Endothelial cell of coronary artery (primary cell): ENCODE measurements around the gene TAT. TPM values are rescaled to one million over a fixed set of nuclear protein-coding genes. Genes with fewer than 3 reads are reported as not detected.

Experiments
- total RNA-seq: library from RNA; depleted of rRNA; stranded (reverse); fragments of >200 nt; gene quantifications from 2 replicates; pipeline ENCODE4 v1.2.3, GENCODE V29; 2014

Gene TAT
- total RNA-seq, result not detected in 2 replicates

DNA sequence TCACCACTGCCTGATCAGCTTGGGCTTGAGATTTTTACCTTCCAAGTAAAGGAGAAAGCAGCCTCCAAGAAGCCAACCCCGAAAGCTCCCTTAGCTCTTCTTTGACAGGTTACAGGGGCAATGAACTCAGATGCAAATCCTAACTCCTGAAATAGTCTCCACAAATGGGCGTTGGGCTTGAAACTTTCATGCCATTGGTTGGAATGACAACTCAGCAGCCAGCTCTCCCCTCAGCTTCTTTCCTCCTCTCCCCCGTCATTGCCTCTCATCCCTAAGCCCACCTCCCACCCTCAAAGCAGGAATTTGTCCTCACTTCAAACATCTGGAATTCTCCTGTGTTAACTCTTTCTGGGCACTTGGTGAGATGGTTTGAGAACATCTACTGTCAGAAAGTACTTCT, at the start of gene TAT:
Gene TAT, minus strand, starts transcription at position 122 of the 400 bp plus-strand sequence. CDS start 677 bp downstream, outside the sequence.

DNA sequence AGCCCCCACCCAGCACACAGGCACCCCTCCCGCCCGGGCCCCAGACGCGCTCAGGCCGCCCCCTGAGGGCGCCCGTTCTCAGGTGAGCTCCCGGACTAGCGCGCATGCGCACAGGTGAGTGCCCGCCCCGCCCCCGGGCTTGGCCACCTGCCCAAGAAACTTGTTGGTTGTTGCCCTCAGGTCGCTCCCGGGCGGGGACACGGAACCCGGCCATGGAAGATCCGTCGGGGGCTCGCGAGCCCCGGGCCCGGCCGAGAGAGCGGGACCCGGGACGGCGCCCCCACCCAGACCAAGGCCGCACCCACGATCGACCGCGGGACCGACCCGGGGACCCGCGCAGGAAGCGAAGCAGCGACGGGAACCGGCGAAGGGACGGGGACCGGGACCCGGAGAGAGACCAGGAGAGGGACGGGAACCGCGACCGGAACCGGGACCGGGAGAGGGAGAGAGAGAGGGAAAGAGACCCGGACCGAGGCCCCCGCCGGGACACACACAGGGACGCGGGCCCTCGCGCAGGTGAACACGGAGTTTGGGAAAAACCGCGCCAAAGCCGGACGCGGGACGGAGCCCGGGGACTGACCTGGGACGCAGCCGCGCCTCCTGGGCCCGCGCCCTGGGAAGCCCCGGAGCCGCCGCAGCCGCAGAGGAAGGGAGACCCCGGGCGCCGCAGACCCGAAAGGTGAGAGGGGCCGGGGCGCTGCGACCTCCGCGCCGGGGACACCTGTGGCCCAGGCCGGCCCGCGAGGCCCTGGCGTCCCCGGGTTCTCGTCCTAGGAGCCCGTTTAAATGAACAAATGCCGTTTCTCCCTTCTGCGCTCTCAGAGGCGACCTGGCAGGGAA, 49.3 kb upstream of the TAT start, which contains the start of gene MARVELD3:
Gene MARVELD3, plus strand, starts transcription at position 167 of the 840 bp plus-strand sequence. Its CDS starts 46 bp downstream, at position 213.

GRCh38 chr16:71526111-71526631, 50.7 kb downstream of the TAT start, which contains the start of gene CHST4:
CHST4 (plus strand) TSS chr16:71526426; CDS start chr16:71536678, 10,252 bp downstream.

Other genes starting within 250 kb of the TAT start
- gene CALB2, start 218.4 kb downstream of the TAT start, total RNA-seq, result not detected in 2 replicates
- not detected in 2 replicates for gene TLE7, start 135.0 kb downstream of the TAT start, total RNA-seq
- 4.2 and 7.2 TPM in 2 replicates for gene ZNF23, start 114.8 kb downstream of the TAT start, total RNA-seq
- 0.94 and 1.5 TPM in 2 replicates for gene ZNF19, start 87.8 kb downstream of the TAT start, total RNA-seq
- not detected in 2 replicates for gene CHST4, start 50.7 kb downstream of the TAT start, total RNA-seq
- not detected in 2 replicates for gene MARVELD3, start 49.1 kb upstream of the TAT start, total RNA-seq
- 4.9 and 7.1 TPM in 2 replicates for gene PHLPP2, start 147.6 kb upstream of the TAT start, total RNA-seq
- gene AP1G1, start 231.7 kb upstream of the TAT start, total RNA-seq, result 42.5 and 60.1 TPM in 2 replicates